NOMO-1 treated with dmso at 0.1 percent for 144 hours (cell line): ENCODE data around the gene GP2.

ENCODE experiments used
- DNase-seq: peaks from one replicate; lab custom pipeline; 2025; ENCODE audit not compliant: unreplicated experiment; lab: John Stamatoyannopoulos, UW

GP2 gene

DNA sequence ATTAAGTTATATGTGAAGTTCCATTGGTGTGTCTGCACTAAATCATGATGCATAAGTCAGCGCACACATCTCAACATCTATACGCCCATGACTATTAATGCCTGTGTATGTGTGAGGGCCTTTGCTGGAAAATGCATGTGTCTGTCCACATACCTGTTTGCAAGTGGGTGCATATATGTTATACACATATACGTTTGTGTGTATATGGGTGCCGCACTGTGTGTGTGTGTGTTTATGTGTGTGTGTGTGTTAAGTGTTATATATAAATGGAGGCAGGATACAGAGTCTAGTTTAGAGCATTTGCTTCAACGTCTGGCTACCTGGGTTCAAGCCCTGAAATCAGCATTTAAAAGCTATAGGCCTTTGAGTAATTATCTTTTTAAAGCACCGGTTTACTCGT, 19.5 kb downstream of the GP2 start:
- DNase-seq, result no peak

DNA sequence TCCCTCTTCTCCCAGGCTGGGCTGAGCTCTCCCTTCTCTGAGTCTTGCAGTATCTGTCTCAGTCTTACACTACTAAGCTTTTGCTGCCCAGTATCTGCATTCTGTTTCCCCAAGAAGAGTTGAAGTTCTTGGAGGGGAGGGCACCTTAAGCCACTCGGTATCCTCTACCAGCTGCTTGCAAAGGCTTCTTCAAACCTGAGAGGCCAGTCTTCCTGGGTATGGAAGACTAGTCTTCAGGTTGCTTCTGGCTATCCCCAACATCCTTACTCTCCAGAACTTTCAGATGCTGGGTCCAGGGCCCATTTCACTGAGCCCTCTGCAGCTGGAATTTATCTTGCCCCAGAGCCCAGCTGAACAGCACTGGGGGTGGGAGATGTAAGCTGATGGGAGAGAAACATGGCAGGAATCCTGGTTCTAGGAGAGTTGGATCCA, 20.1 kb downstream of the GP2 start:
- DNase-seq, result no peak

DNA sequence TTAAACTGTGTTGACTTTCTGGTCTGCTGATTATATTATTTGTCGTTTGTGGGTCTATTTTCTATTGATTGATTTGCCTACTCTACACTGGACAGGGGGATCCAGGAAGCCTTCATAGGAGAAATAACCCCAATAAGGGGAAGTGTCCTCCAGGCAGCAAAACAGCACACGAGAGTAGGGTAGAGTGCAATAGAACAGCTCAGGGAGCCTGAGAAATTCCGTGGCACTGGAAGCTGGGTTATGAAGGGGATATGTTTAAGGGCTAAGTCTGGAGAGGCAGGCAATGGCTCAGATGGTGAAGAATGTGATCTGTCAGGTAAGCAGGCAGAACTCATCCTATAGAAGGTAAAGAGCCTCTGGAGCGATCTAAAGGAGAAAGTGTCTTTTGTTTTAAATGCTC, 20.9 kb downstream of the GP2 start:
- DNase-seq, result no peak

DNA sequence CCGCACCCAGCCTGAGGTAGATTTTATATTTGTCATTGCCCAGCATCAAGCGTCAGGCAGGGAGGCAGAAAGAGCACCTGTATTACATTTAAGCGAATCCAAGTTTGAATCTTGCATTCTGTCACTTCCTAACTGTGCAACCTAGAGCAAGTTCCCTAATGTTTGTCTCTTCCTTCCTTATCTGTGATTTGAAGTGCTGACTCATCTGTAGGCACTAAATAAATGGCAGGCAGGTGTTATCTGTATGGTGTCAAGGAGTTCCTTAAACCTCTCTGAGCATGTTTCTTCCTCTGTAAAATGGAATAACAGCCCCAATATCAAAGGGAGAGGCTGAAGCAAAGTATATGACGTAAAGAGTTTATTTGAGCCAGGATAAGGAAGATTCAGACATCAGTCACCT, 24.3 kb downstream of the GP2 start:
- no peak for DNase-seq

DNA sequence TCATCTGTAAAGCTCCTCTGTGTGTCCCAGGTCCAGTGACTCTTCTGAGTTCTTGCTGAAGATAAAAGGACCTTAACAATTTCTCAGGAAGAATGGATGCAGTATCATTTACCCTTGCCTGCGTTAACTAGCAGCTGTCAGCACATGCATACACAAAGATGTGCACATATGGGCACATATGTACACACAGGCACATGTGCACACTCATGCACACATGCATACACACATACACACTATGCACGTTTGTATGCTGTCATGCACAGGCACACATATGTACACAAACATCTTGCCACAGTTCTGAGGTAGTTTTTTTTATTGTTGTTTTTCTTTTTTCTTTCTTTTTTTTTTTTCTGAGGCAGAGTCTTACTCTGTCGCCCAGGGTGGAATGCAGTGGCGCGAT, 24.9 kb downstream of the GP2 start:
- DNase-seq, result no peak

DNA sequence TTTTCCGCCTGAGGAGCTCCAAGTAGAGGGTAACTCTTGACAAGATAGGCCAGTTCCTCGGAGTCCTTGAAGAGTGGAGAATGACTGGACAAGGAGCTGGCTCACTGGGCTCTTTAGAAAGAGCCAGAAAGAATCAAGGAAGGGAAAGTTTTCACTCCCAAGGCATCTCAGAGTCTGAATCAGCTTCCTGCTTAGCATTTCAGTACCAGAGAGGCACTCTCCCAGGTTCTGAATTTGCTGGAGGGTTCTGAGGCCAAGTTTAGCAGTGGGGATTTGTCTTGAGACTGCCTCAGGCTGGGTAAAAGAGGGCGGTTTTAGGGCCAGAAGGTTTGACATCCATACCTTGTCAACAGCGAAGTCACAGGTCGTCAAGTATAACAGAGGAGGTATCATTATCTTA, 25.5 kb downstream of the GP2 start:
- DNase-seq, result no peak

DNA sequence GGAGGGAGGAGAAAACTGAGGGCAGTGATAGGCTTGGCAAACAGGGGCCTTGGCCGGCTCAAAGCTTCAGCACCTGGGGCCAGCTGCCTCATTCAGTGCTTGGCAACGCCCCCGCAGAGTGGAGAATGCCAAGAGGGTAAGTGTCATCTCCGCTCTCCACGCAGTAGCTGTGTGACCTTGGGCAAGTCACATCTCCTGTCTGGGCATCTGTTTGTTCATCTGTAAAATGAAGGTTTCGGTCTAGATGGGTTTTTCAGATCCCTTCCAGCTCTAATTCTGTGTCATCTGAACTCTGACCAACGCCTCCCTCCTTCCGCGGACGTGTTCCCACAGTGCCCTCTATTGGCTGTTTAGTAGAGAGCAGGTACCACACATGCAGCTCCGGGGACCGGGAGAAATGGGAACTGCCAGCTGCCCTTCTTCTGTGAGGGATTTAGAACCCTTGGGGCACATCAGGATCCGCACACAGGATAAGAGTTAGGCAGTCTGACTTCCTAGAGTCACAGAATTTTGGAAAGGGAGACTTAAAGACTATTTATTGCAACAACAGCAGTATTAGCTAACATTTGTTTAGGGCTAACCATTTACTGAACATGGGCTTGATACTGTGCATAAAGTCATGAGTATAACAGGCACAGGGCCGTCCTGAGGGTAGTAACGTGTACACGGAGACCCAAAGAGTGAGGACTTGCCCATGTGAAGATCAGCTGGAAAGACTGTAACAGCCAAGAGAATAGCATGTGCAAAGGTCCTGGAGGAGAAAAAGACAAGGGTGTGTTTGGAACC, 26.8 kb downstream of the GP2 start:
- DNase-seq, result peak; percentile 5

DNA sequence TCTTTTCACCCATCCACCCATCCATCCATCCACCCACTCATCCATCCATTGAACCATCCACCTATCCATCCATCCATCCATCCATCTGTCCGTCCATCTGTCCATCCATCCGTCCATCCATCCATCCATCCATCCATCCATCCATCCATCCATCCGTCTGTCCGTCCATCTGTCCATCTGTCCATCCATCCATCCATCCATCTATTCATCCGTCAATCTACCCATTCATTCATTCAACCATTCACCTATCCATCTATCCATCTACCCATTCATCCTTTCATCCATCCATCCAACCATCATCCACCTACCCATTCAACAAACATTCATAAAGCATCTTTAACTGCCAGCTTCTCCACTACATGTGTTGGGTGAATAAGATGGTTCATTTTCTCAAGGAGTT, 28.9 kb downstream of the GP2 start:
- DNase-seq, result no peak

DNA sequence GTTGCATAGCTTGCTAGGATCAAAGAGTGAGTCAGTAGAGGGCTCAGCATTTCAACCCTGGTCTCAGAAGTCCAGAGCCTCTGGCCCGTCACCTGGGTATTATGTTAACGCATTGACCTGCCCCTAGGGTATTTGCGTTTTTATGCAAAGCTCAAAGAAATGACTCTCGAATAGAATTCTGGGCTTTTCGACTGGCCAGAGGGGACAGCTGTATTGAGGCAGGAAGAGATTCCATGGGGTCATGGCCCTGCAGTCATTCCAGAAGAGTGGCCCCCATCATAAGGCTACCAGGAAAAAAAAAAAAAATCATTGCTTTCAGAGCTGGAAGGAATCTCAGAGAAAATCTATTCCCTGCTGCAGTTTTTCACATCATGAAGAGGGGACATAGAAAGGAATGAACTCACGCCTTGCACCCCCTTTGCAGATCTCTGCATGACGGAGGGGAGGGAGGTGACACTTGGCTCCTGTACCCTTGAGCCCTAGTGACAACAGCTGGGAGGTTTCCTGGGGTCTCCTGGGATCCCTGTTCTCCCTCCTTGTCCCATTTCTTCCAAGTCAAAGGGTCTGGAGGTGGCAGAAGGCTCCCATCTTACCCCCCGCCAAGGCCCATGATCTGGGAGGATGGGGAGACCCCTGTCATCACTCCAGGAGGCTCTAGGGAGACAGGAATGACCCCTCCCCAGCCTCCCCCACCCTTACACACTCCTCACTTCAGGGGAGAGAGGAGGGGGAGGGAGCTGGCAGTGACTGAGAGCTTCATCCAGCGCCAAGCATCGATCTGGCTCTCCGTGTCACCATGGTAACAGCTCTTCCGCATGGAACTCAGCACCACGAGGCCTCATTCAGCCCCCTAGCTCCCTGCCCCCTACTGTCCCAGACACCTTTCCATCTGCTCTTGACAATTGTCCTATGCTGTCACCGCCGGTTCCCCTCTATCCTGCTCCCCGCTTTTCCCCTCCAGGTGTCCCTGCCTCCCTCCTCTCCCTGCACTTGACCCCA, 35.8 kb downstream of the GP2 start:
- DNase-seq, result no peak

DNA sequence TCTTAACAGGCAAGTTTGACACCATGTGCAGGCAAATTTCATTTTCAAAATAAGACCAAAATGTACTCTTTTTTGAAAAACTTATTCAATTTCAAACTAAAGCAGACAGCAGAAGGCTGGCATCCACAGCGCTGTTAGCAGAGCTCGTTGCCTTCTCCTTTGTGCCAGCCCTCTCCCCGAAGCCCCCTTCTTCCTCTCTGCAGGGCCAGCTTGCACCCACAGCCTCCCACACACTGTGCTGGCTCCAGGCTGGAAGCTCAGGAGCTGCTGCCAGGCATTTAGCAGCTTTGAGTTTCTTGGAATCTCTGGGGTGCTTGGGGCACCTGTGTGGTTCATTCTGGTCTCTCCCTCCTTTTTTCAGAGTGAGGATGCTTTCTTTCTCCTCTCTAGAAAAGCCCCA, 37.7 kb downstream of the GP2 start:
- no peak for DNase-seq

DNA sequence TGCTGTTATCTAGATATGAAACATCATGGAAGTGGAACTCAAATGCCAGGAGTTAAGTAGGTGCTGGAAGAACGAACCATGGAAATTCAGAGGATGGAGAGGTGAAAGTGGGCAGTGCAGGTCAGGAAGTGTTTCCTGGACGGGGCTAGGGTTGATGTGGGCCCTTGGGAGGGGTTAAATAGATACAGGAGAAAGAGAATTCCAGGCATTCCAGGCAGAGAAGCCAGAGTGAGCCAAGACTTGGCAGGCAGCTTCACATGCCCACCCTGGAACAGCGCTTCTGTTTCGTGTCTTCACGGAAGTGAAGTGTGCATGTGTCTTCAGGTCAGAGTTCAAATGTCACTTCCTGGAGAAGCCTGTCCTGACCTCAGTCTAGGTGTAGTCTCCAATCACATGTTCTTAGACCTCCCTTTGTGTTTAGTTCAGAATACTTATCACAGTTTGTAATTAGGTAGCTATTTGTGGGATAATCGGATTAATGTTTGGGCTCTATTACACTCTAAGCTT, 41.3 kb downstream of the GP2 start:
- DNase-seq, result no peak

DNA sequence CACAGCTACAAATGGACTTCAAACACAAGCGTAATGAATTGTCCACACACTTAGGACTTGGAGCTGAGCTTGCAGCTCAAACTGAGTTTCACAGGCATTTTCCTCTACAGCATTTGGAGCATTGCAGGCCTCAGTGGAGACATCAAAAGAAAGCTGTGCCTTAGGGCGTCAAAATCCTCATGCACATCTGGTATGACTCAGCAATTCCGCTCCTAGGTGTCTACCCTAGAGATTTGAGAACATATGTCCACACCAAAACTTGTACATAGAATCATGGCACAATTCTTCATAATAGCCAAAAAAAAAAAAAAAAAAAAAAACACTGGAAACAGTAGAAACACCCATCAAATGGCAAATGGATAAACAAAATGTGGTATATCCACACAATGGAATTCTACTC, 47.1 kb downstream of the GP2 start:
- no peak for DNase-seq

DNA sequence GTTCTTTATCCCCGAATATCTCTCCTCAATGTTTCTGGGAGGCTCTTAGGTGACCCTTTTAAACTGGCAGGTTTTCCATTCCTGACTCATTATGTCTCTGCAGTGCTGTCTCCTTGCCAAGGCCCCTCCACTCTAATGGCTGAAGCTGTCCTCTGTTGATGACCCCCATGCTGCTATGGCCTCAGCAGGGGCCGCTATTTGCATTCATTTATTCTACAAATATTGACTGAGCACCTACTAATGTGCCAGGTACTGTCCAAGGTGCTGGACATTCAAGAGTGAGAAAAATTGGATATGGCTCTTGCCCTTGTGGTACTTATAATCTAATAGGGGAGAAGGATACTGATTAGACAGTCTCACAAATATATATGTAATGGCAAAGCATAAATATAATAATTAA, 55.4 kb downstream of the GP2 start:
- DNase-seq, result no peak

DNA sequence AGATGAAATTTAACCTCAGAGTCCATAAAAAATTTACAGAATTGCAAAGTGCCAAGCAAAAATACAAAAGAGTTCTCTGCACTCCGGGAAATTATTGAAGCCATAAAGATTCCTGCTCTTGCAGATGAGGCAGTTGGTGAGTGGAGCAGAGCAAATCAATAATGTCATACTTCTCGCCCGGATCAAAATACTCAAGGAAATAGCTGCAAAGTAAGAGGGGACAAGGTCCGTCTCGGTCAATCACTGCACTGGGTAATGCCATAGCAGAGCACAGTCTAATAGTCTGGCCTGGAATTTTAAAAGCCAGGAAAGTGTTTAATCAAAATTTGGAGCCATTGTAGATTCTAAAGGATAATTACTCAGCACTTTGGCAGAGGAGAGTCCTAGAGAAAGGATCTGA, 58.9 kb downstream of the GP2 start:
- no peak for DNase-seq

DNA sequence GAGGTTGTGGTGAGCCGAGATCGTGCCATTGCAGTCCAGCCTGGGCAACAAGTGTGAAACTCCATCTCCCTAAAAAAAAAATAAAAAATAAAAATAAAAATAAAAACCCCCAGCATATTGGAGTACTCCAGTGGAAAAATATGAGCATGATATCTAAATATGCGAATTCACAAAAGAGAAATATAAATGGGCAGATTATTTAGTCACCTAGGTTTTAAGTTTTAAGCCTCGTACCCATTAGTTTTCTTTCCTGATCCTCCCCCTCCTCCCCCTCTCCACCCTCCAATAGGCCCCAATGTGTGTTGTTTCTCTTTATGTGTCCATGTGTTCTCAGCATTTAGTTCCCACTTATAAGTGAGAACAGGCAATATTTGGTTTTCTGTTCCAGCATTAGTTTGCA, 62.3 kb downstream of the GP2 start:
- no peak for DNase-seq

DNA sequence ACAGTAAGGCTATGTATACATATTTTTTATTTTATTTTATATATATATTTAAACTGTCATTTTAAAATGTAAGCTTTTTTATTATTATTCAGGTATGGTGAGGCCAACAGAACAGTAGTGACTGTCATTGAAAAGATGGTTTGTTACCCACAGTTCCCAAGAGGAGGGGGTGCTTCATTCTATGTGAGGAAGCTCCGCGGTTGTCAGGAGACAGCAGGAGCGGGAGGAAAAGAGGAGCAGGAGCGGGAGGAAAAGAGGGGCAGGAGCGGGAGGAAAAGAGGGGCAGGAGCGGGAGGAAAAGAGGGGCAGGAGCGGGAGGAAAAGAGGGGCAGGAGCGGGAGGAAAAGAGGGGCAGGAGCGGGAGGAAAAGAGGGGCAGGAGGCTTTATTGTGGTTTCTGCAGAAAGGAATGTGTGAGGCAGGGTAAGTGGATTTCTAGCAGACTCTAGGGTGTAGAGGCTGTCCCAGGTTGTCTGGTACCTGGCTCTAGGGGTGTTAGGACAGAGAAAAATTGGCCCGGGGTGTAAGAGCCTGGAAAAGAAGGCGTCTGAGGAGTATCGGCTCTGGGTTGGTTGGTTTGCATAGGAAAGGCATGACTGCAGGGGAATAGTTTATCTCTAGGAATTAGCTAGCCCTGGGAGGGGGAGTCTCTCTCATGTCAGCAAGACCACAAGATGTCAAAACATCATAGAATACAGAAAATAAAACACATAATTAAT, 64.0 kb downstream of the GP2 start:
- no peak for DNase-seq

DNA sequence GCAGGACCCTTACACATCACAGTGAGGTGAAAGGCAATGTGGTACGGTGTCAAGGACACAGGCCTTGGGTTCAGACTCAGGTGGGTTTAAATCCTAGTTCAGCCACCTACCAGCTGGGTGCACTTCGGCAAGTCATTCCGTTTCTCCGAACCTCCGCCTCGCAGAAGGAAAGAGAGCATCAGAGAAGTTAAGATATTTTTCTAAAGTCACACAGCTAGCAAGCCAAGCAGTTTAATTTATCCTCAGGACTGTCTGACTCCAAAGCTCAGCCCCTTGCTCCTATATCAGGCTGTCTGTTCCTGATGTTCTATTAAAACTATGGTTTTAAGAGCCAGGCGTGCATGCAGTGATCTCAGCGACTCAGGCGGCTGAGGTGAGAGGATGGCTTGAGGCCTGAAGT, 65.1 kb downstream of the GP2 start:
- DNase-seq, result no peak

DNA sequence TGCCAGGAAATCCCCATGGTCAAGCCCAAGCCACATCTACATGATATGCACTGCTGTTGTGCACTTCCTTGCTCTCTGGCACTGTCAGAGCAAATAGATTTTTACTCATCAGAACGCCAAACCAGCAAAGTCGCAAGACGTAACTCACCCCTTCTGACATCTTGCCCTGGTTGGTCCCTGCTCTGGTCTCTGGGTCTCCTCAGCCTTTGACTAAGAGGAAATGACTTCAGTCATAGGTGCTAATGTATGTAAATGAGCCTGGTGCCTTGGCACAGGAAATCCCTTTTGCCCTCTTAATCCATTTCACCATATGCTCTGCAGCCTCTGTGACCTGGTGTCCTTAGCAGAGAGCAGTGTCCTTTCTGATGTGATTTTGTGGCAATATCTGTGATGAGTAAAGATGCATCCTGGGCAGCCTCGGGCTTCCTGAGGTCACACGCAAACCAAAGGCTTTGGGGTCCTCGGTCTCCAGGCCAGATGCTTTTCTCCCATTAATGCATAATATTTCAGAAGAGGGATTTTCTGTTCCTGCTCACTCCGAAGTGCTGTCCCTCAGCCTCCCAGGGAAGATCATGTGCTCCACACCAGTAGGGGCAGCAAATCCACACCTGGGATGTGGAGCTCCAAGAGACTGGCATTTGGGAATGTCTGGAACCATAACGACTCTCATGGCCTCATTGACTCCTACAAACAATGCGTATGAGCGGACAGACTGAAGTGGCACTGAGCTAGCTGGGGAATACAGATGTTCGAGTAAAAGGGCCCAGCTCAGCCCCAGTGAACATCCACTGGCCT, 66.9 kb downstream of the GP2 start:
- no peak for DNase-seq
